ENCODE measurements around the gene ZNF281. TPM values are rescaled to one million over a fixed set of nuclear protein-coding genes. Genes with fewer than 3 reads are reported as not detected.

Gene ZNF281
- total RNA-seq, 1 experiment from 2014 or later, result 47.7 TPM

DNA sequence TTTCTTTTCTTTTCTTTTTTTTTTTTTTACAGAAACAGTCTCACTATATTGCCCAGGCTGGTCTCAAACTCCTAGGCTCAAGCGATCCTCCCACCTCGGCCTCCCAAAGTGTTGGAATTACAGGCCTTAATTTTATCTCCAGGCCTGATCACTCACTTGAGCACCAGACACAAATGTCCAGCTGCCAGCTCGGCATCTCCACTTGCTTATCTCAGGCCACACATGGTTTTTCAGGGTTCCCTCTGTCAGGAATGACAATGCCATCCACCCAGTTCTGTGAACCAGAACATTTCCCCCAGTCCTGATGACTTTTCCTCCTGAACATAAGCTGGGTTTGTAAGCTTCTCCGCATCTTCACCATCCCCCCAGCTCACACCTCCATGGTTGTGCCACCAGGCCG, 44.6 kb upstream of the ZNF281 start (continued):
- TF ChIP-seq SP1 (CRISPR knock-in tag; conservative IDR thresholded peaks at IDR 0.05), result no peak
- TF ChIP-seq AFF4 (CRISPR knock-in tag; IDR thresholded peaks at IDR 0.05; ENCODE audit: borderline replicate concordance), result no peak
- no peak for TF ChIP-seq ZNF138 (CRISPR knock-in tag; conservative IDR thresholded peaks at IDR 0.05)
- TF ChIP-seq, protein P1, sequence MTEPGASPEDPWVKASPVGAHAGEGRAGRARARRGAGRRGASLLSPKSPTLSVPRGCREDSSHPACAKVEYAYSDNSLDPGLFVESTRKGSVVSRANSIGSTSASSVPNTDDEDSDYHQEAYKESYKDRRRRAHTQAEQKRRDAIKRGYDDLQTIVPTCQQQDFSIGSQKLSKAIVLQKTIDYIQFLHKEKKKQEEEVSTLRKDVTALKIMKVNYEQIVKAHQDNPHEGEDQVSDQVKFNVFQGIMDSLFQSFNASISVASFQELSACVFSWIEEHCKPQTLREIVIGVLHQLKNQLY (CRISPR knock-in tag; IDR thresholded peaks at IDR 0.05), result no peak
- no peak for TF ChIP-seq NR2C2 (CRISPR knock-in tag; IDR thresholded peaks at IDR 0.05)
- TF ChIP-seq, protein P2, sequence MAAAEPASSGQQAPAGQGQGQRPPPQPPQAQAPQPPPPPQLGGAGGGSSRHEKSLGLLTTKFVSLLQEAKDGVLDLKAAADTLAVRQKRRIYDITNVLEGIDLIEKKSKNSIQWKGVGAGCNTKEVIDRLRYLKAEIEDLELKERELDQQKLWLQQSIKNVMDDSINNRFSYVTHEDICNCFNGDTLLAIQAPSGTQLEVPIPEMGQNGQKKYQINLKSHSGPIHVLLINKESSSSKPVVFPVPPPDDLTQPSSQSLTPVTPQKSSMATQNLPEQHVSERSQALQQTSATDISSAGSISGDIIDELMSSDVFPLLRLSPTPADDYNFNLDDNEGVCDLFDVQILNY (CRISPR knock-in tag; IDR thresholded peaks at IDR 0.05), result no peak

DNA sequence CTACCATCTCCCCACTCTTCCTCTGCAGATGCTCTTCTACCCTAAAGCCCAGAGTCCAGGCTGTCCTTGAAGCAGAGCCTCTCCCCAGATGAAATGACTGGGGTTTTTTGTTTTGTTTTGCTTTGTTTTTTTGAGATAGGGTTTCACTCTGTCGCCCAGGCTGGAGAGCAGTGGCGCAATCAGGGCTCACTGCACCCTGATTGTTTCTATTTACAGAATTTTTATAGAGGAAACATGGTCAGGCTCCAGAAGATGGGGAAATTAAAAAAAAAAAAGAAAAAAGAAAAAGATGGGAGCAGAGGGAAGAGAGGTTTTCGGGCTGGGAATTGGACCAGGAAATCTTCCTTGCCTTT, 43.7 kb upstream of the ZNF281 start:
- no peak for DNase-seq (ENCODE audit: low spot score)
- no peak overlapping the region for H3K4me3 Mint-ChIP-seq
- peaks cover 31% of the 10 kb centered on the region for H3K4me1 Mint-ChIP-seq
- no peaks in the 10 kb centered on the region for H3K36me3 Mint-ChIP-seq
- ATAC-seq, result no peak
- H3K9me3 Mint-ChIP-seq, result no peaks in the 10 kb centered on the region
- peak overlapping the region; percentile 83; the same call in 1 of the 2 replicates for H3K27ac Mint-ChIP-seq
- POLR2A ChIA-PET, result no interaction called here
- CTCF ChIA-PET, result no interaction called here
- no peaks in the 10 kb centered on the region for H3K27me3 Mint-ChIP-seq (ENCODE audit: low read depth)
- TF ChIP-seq CBFB (CRISPR knock-in tag; IDR thresholded peaks at IDR 0.05; ENCODE audit: low read depth) (no peak), HMGA2 (CRISPR knock-in tag; IDR thresholded peaks at IDR 0.05) (no peak), JAZF1 (CRISPR knock-in tag; IDR thresholded peaks at IDR 0.05) (no peak), ZNF121 (CRISPR knock-in tag; IDR thresholded peaks at IDR 0.05) (no peak)

GRCh38 chr1:200452850-200453552, 43.2 kb upstream of the ZNF281 start:
- CTCF ChIA-PET, result no interaction called here
- POLR2A ChIA-PET, result no interaction called here
- DNase-seq (ENCODE audit: low spot score), result no peak
- TF ChIP-seq ZBTB21 (CRISPR knock-in tag; IDR thresholded peaks at IDR 0.05; ENCODE audit: borderline replicate concordance) (no peak), TP53 (CRISPR knock-in tag; IDR thresholded peaks at IDR 0.05) (no peak), NFE2L1 (CRISPR knock-in tag; IDR thresholded peaks at IDR 0.05) (no peak), ZNF416 (CRISPR knock-in tag; IDR thresholded peaks at IDR 0.05) (no peak), GABPB1 (CRISPR knock-in tag; IDR thresholded peaks at IDR 0.05) (no peak), CBFB (CRISPR knock-in tag; IDR thresholded peaks at IDR 0.05; ENCODE audit: low read depth) (no peak), SMAD3 (CRISPR knock-in tag; IDR thresholded peaks at IDR 0.05; ENCODE audit: borderline replicate concordance) (no peak)
- TF ChIP-seq, protein P3, sequence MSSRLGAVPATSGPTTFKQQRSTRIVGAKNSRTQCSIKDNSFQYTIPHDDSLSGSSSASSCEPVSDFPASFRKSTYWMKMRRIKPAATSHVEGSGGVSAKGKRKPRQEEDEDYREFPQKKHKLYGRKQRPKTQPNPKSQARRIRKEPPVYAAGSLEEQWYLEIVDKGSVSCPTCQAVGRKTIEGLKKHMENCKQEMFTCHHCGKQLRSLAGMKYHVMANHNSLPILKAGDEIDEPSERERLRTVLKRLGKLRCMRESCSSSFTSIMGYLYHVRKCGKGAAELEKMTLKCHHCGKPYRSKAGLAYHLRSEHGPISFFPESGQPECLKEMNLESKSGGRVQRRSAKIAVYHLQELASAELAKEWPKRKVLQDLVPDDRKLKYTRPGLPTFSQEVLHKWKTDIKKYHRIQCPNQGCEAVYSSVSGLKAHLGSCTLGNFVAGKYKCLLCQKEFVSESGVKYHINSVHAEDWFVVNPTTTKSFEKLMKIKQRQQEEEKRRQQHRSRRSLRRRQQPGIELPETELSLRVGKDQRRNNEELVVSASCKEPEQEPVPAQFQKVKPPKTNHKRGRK (CRISPR knock-in tag; IDR thresholded peaks at IDR 0.05; ENCODE audit: borderline replicate concordance), result no peak
- TF ChIP-seq, protein P4, sequence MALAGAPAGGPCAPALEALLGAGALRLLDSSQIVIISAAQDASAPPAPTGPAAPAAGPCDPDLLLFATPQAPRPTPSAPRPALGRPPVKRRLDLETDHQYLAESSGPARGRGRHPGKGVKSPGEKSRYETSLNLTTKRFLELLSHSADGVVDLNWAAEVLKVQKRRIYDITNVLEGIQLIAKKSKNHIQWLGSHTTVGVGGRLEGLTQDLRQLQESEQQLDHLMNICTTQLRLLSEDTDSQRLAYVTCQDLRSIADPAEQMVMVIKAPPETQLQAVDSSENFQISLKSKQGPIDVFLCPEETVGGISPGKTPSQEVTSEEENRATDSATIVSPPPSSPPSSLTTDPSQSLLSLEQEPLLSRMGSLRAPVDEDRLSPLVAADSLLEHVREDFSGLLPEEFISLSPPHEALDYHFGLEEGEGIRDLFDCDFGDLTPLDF (CRISPR knock-in tag; IDR thresholded peaks at IDR 0.05), result no peak
- TF ChIP-seq, protein P5, sequence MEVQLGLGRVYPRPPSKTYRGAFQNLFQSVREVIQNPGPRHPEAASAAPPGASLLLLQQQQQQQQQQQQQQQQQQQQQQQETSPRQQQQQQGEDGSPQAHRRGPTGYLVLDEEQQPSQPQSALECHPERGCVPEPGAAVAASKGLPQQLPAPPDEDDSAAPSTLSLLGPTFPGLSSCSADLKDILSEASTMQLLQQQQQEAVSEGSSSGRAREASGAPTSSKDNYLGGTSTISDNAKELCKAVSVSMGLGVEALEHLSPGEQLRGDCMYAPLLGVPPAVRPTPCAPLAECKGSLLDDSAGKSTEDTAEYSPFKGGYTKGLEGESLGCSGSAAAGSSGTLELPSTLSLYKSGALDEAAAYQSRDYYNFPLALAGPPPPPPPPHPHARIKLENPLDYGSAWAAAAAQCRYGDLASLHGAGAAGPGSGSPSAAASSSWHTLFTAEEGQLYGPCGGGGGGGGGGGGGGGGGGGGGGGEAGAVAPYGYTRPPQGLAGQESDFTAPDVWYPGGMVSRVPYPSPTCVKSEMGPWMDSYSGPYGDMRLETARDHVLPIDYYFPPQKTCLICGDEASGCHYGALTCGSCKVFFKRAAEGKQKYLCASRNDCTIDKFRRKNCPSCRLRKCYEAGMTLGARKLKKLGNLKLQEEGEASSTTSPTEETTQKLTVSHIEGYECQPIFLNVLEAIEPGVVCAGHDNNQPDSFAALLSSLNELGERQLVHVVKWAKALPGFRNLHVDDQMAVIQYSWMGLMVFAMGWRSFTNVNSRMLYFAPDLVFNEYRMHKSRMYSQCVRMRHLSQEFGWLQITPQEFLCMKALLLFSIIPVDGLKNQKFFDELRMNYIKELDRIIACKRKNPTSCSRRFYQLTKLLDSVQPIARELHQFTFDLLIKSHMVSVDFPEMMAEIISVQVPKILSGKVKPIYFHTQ (CRISPR knock-in tag; IDR thresholded peaks at IDR 0.05), result no peak
- TF ChIP-seq, protein P1 (CRISPR knock-in tag; IDR thresholded peaks at IDR 0.05), result no peak
- no peaks in the 10 kb centered on the region for H3K27me3 Mint-ChIP-seq (ENCODE audit: low read depth)
- ATAC-seq, result peak; percentile 83
- H3K36me3 Mint-ChIP-seq, result 0 out of 2 replicates have a peak, but pooled peaks cover 5% of the 10 kb centered on the region
- H3K9me3 Mint-ChIP-seq, result no peaks in the 10 kb centered on the region
- H3K4me3 Mint-ChIP-seq, result no peak overlapping the region
- H3K4me1 Mint-ChIP-seq, result peaks cover 31% of the 10 kb centered on the region
- peak overlapping the region; percentile 83 for H3K27ac Mint-ChIP-seq
